Common myeloid progenitor, CD34-positive (primary cell): Measurements from ENCODE around the gene NOS2.

Source experiments
- CTCF ChIA-PET: fragments of 350-600 bp; sonication (Branson Sonifier 250); formaldehyde crosslinking; loops from one replicate; lab custom pipeline; 2021; ENCODE audit warnings: antibody characterized with exemption; lab: Charles Lee
- POLR2A ChIA-PET: fragments of 350-600 bp; sonication (Branson Sonifier 250); formaldehyde crosslinking; loops from one replicate; lab custom pipeline; 2021; ENCODE audit warnings: antibody characterized with exemption; lab: Charles Lee
- DNase-seq, 3 donors: peaks; one replicate each; pipeline versions ENCODE4 v3.0.0 to v3.0.0-alpha.2; 2013
- H3K27ac ChIP-seq, 2 experiments: 1 replicate in 1 of 2; 2 replicates in 1 of 2; pipeline ENCODE4 v1.7.0; 2013; ENCODE audit warnings: inconsistent platforms in 2 of 2, low read length in 2 of 2, mild to moderate bottlenecking in 2 of 2, low read depth in 1 of 2, moderate library complexity in 1 of 2; ENCODE audit not compliant: severe bottlenecking in 2 of 2, insufficient read depth in 1 of 2, poor library complexity in 1 of 2
- H3K27me3 ChIP-seq, 5 experiments: replicated peaks in 2 of 5; 1 replicate in 3 of 5; 2 replicates in 2 of 5; pipeline versions ENCODE4 v1.6.1 to v1.7.0; 2013; ENCODE audit warnings: low read length in 4 of 5, mild to moderate bottlenecking in 2 of 5, moderate library complexity in 2 of 5, inconsistent platforms in 1 of 5; ENCODE audit not compliant: insufficient read depth in 5 of 5, control insufficient read depth in 4 of 5
- H3K36me3 ChIP-seq, 4 experiments: 1 replicate in 2 of 4; 2 replicates in 2 of 4; pipeline versions ENCODE4 v1.6.1 to v1.7.0; 2013; ENCODE audit warnings: low read length in 3 of 4, control low read depth in 1 of 4, mild to moderate bottlenecking in 1 of 4; ENCODE audit not compliant: control insufficient read depth in 4 of 4, insufficient read depth in 4 of 4
- H3K4me1 ChIP-seq, 4 experiments: 1 replicate in 3 of 4; 2 replicates in 1 of 4; pipeline versions ENCODE4 v1.6.1 to v1.7.1; 2013; ENCODE audit warnings: low read length in 3 of 4, mild to moderate bottlenecking in 3 of 4, control low read depth in 1 of 4, inconsistent platforms in 1 of 4, moderate library complexity in 1 of 4; ENCODE audit not compliant: control insufficient read depth in 4 of 4, insufficient read depth in 4 of 4; ENCODE audit errors: control extremely low read depth in 1 of 4
- H3K4me3 ChIP-seq, 7 experiments: 1 replicate in 4 of 7; 2 replicates in 3 of 7; pipeline versions ENCODE4 v1.5.1 to v1.7.0; 2013; ENCODE audit warnings: mild to moderate bottlenecking in 7 of 7, low read length in 6 of 7, moderate library complexity in 6 of 7, inconsistent platforms in 2 of 7, low read depth in 2 of 7, control low read depth in 1 of 7; ENCODE audit not compliant: insufficient read depth in 4 of 7, control insufficient read depth in 1 of 7; ENCODE audit errors: extremely low read depth in 1 of 7
- H3K9me3 ChIP-seq, 5 experiments: 1 replicate in 4 of 5; 2 replicates in 1 of 5; pipeline versions ENCODE4 v1.6.1 to v1.7.1; 2013; ENCODE audit warnings: low read length in 4 of 5, mild to moderate bottlenecking in 2 of 5, inconsistent platforms in 1 of 5, low read depth in 1 of 5, moderate library complexity in 1 of 5; ENCODE audit not compliant: control insufficient read depth in 4 of 5, insufficient read depth in 2 of 5; ENCODE audit errors: control extremely low read depth in 1 of 5
- WGBS: methylation state at CpG from one replicate; pipeline ENCODE4 v1.1.5; 2013; ENCODE audit not compliant: insufficient coverage; 5-methylcytosine and 5-hydroxymethylcytosine counted together

NOS2 gene

GRCh38 chr17:27821318-27821717, 21.0 kb upstream of the NOS2 start:
- H3K4me3 ChIP-seq: no peak overlapping the region
- DNase-seq: no peak
- H3K27ac ChIP-seq: no peak overlapping the region
- CTCF ChIA-PET: interaction anchor here (1.7 kb wide), 1 partner anchor 58 kb away, joined by 4 read pairs; no protein-coding TSS in a partner anchor
- no peaks in the 10 kb centered on the region for H3K36me3 ChIP-seq
- H3K9me3 ChIP-seq: peaks cover 0 to 14% (median 7%) of the 10 kb centered on the region in 5 experiments
- POLR2A ChIA-PET: no interaction called here
- H3K27me3 ChIP-seq: no peaks in the 10 kb centered on the region
- WGBS: 100% methylated on average over 2 of the region's 3 CpGs
- peaks cover 0 to 3% (median 0%) of the 10 kb centered on the region in 4 experiments for H3K4me1 ChIP-seq

- peaks cover 0 to 3% (median 0%) of the 10 kb centered on the region in 4 experiments for H3K4me1 ChIP-seq
- WGBS: no CpG with 5 or more reads among the region's 1 CpG
- H3K4me3 ChIP-seq: no peak overlapping the region
- H3K27me3 ChIP-seq: no peaks in the 10 kb centered on the region
- DNase-seq: no peak
- CTCF ChIA-PET: interaction anchor here (0.9 kb wide), 1 partner anchor 61 kb away, joined by 4 read pairs; no protein-coding TSS in a partner anchor
- POLR2A ChIA-PET: no interaction called here
- H3K27ac ChIP-seq: no peak overlapping the region
- peaks cover 0 to 14% (median 7%) of the 10 kb centered on the region in 5 experiments for H3K9me3 ChIP-seq
- H3K36me3 ChIP-seq: no peaks in the 10 kb centered on the region
These were observed 18.8 kb upstream of the NOS2 start for GRCh38 chr17:27819145-27819544.

GRCh38 chr17:27818401-27819105, 18.2 kb upstream of the NOS2 start:
- no peak for DNase-seq
- WGBS: 88% methylated on average over 5 of the region's 7 CpGs
- no peak overlapping the region for H3K4me3 ChIP-seq
- H3K9me3 ChIP-seq: peaks cover 0 to 14% (median 7%) of the 10 kb centered on the region in 5 experiments
- no peaks in the 10 kb centered on the region for H3K27me3 ChIP-seq
- H3K4me1 ChIP-seq: peaks cover 0 to 3% (median 0%) of the 10 kb centered on the region in 4 experiments
- no peak overlapping the region for H3K27ac ChIP-seq
- H3K36me3 ChIP-seq: no peaks in the 10 kb centered on the region
- ChIA-PET CTCF (interaction anchor here (0.9 kb wide), 1 partner anchor 62 kb away, joined by 4 read pairs; no protein-coding TSS in a partner anchor), POLR2A (no interaction called here)

- Histone ChIP-seq H3K27ac (no peak overlapping the region), H3K4me1 (peaks cover 0 to 3% (median 0%) of the 10 kb centered on the region in 4 experiments), H3K4me3 (no peak overlapping the region), H3K9me3 (peaks cover 0 to 12% (median 7%) of the 10 kb centered on the region in 5 experiments), H3K27me3 (no peaks in the 10 kb centered on the region), H3K36me3 (no peaks in the 10 kb centered on the region)
- CTCF ChIA-PET: interaction anchor here (0.8 kb wide), 1 partner anchor 12 kb away, joined by 3 read pairs; no protein-coding TSS in a partner anchor
- DNase-seq: peak in 2 of 3 donors; percentile 38 to 54
- POLR2A ChIA-PET: no interaction called here
- no CpG with 5 or more reads among the region's 1 CpG for WGBS
These were observed 17.4 kb upstream of the NOS2 start for GRCh38 chr17:27817731-27818130.

GRCh38 chr17:27816946-27817345, 16.6 kb upstream of the NOS2 start:
- H3K27me3 ChIP-seq: no peaks in the 10 kb centered on the region
- H3K27ac ChIP-seq: no peak overlapping the region
- H3K4me3 ChIP-seq: no peak overlapping the region
- no peak for DNase-seq
- POLR2A ChIA-PET: no interaction called here
- peaks cover 0 to 3% (median 0%) of the 10 kb centered on the region in 4 experiments for H3K4me1 ChIP-seq
- CTCF ChIA-PET: no interaction called here
- H3K36me3 ChIP-seq: no peaks in the 10 kb centered on the region
- peaks cover 0 to 9% (median 7%) of the 10 kb centered on the region in 5 experiments for H3K9me3 ChIP-seq
- WGBS: 91% methylated on average over 3 of the region's 3 CpGs

- CTCF ChIA-PET: interaction anchor here (1.2 kb wide), 1 partner anchor 10 kb away, joined by 3 read pairs; no protein-coding TSS in a partner anchor
- Histone ChIP-seq H3K9me3 (no peaks in the 10 kb centered on the region), H3K4me1 (peaks cover 0 to 13% (median 7%) of the 10 kb centered on the region in 4 experiments), H3K27ac (no peak overlapping the region), H3K27me3 (no peaks in the 10 kb centered on the region), H3K4me3 (no peak overlapping the region), H3K36me3 (no peaks in the 10 kb centered on the region)
- POLR2A ChIA-PET: no interaction called here
- 100% methylated on average over 3 of the region's 6 CpGs for WGBS
- no peak for DNase-seq
These were observed 11.6 kb upstream of the NOS2 start for GRCh38 chr17:27811961-27812360.
